HepG2 (cell line): Measurements from ENCODE around the gene NPPB. TPM values are rescaled to one million over a fixed set of nuclear protein-coding genes. Genes with fewer than 3 reads are reported as not detected.

Experiments used
- ATAC-seq: fragments of 200-7000 bp; cut with Tn5 transposase; 3 replicates; pipeline ENCODE4 v1.9.1; 2020; ENCODE audit warnings: mild to moderate bottlenecking, moderate library complexity
- BruUV-seq: library from RNA; stranded (reverse); fragments of 400-500 nt; replicated peaks from 2 replicates; lab custom pipeline; 2021; lab: Mats Ljungman, UMichigan
- CTCF ChIA-PET: fragments of 300-600 bp; formaldehyde crosslinking; extraction: SDS; loops from one replicate; lab custom pipeline; 2021; ENCODE audit warnings: low total read pairs, inconsistent platforms, low intra/inter-chr PET ratio; lab: Yijun Ruan, JAX
- POLR2A ChIA-PET: fragments of 350-600 bp; sonication (Branson Sonifier 250); formaldehyde crosslinking; loops from one replicate; lab custom pipeline; 2020; ENCODE audit warnings: antibody characterized with exemption, inconsistent platforms; lab: Yijun Ruan, JAX
- DNase-seq: peaks from one replicate; pipeline ENCODE4 v3.0.0-alpha.2; 2015; ENCODE audit warnings: low spot score
- FAIRE-seq: peaks from 3 replicates; lab custom pipeline; 2011; peaks lifted over from hg19 to GRCh38; lab: Jason Lieb, UNC
- H2AFZ ChIP-seq: one replicate; pipeline ENCODE4 v1.6.1; 2011; ENCODE audit warnings: low read length, inconsistent platforms
- H3K27ac ChIP-seq: fragments of 300-600 bp; 3 replicates; pipeline ENCODE4 v1.8.0; 2011; ENCODE audit warnings: mixed run types, mild to moderate bottlenecking, mixed read lengths, low read length, inconsistent platforms; ENCODE audit not compliant: insufficient read depth; ENCODE audit errors: extremely low read length
- H3K27me3 ChIP-seq, 2 experiments: fragments of 200-600 bp in 1 of 2; 2 replicates in 1 of 2; 3 replicates in 1 of 2; pipeline versions ENCODE4 v1.6.0 to v1.8.0; 2011; ENCODE audit warnings: low read length in 2 of 2, mild to moderate bottlenecking in 2 of 2, moderate library complexity in 2 of 2, inconsistent platforms in 1 of 2; ENCODE audit not compliant: insufficient read depth in 2 of 2, control insufficient read depth in 1 of 2
- H3K36me3 ChIP-seq, 2 experiments: fragments of 200-600 bp in 1 of 2; replicated peaks in 1 of 2; 2 replicates in 1 of 2; 3 replicates in 1 of 2; pipeline versions ENCODE4 v1.5.1 to v1.8.0; 2011; ENCODE audit warnings: low read length in 2 of 2, inconsistent platforms in 1 of 2; ENCODE audit not compliant: insufficient read depth in 2 of 2, control insufficient read depth in 1 of 2
- H3K4me1 ChIP-seq: 2 replicates; pipeline ENCODE4 v1.5.1; 2012; ENCODE audit warnings: low read length, inconsistent platforms; ENCODE audit not compliant: insufficient read depth
- H3K4me2 ChIP-seq: 2 replicates; pipeline ENCODE4 v1.6.0; 2011; ENCODE audit warnings: low read depth, low read length, inconsistent platforms
- H3K4me3 ChIP-seq, 3 experiments: fragments of 200-600 bp in 1 of 3; sonication (generic), shearing (Covaris generic) in 1 of 3; replicated peaks in 1 of 3; 2 replicates each; pipeline ENCODE4 v1.5.1; 2011 to 2016; ENCODE audit warnings: low read length in 3 of 3, inconsistent platforms in 2 of 3, low read depth in 2 of 3, mild to moderate bottlenecking in 2 of 3, control low read depth in 1 of 3, mixed read lengths in 1 of 3; ENCODE audit not compliant: insufficient read depth in 1 of 3
- H3K79me2 ChIP-seq: one replicate; pipeline ENCODE4 v1.6.1; 2011; ENCODE audit warnings: low read length, inconsistent platforms; ENCODE audit not compliant: insufficient read depth
- H3K9ac ChIP-seq: 2 replicates; pipeline ENCODE4 v1.6.0; 2011; ENCODE audit warnings: mild to moderate bottlenecking, low read depth, low read length, inconsistent platforms; ENCODE audit not compliant: insufficient read depth
- H3K9me3 ChIP-seq: 2 replicates; pipeline ENCODE4 v1.5.1; 2012; ENCODE audit warnings: mild to moderate bottlenecking, low read length
- H4K20me1 ChIP-seq: 2 replicates; pipeline ENCODE4 v1.6.0; 2011; ENCODE audit warnings: inconsistent platforms, mild to moderate bottlenecking, low read length, moderate library complexity; ENCODE audit not compliant: insufficient read depth
- BCLAF1 ChIP-seq: fragments of 450-650 bp; IDR thresholded peaks from 2 replicates; pipeline ENCODE4 v1.6.1; 2017; ENCODE audit warnings: mild to moderate bottlenecking
- GABPB1 ChIP-seq: IDR thresholded peaks from 2 replicates; pipeline ENCODE4 v1.6.1; 2016; ENCODE audit warnings: mild to moderate bottlenecking, missing genetic modification reagents, moderate library complexity, missing compliant biosample characterization
- SKIL ChIP-seq: sonication (generic); formaldehyde crosslinking; IDR thresholded peaks from 2 replicates; pipeline ENCODE4 v1.8.0; 2022; ENCODE audit warnings: missing genetic modification reagents, mild to moderate bottlenecking, moderate library complexity, borderline replicate concordance
- SP5 ChIP-seq: IDR thresholded peaks from 2 replicates; pipeline ENCODE4 v1.6.1; 2016; ENCODE audit warnings: low read depth, borderline replicate concordance
- ZBTB39 ChIP-seq: sonication (generic); formaldehyde crosslinking; IDR thresholded peaks from 2 replicates; pipeline ENCODE4 v1.5.0; 2020; ENCODE audit warnings: missing genetic modification reagents
- ZFYVE20 ChIP-seq: sonication (generic); formaldehyde crosslinking; IDR thresholded peaks from 2 replicates; pipeline ENCODE4 v1.8.0; 2023; ENCODE audit warnings: low read depth, mild to moderate bottlenecking, moderate library complexity, missing genetic modification reagents, borderline replicate concordance
- WGBS: methylation state at CpG from one replicate; pipeline ENCODE4 v1.1.6; 2017; ENCODE audit warnings: low lambda C conversion rate; 5-methylcytosine and 5-hydroxymethylcytosine counted together
- in situ Hi-C: cut with HindIII; loops from 2 replicates; pipeline ENCODE4 v1.10.0; 2017; ENCODE audit warnings: low pct_unique_long_range_greater_than_20kb; ENCODE audit not compliant: extremely low pct_ligation_motif_present
- intact Hi-C: fragments of 100-400 bp; cut with micrococcal nuclease; formaldehyde crosslinking; loops from one replicate; pipeline ENCODE4 v1.10.0; 2022; ENCODE audit not compliant: unreplicated experiment
- polyA plus RNA-seq, 8 experiments: library from polyadenylated mRNA; depleted of rRNA in 3 of 8; stranded (reverse) in 7 of 8; unstranded in 1 of 8; fragments of >200 nt; fragmentation: Illumina TruSeq in 4 of 8; extraction: Trizol in 4 of 8; gene quantifications; 2 replicates each; pipeline versions ENCODE4 v1.2.1 to v1.2.3, GENCODE V29; 2011 to 2016; ENCODE audit warnings: low read depth in 4 of 8, missing spikeins in 1 of 8, mixed read lengths in 1 of 8; ENCODE audit not compliant: insufficient read depth in 1 of 8
- total RNA-seq, 5 experiments: library from RNA; depleted of rRNA; stranded (reverse); fragments of >200 nt; fragmentation: Illumina TruSeq; extraction: Trizol; gene quantifications; 2 replicates each; pipeline ENCODE4 v1.2.3, GENCODE V29; 2016; ENCODE audit warnings: low read depth in 1 of 5

The NPPB gene
- total and polyA plus RNA-seq, 2 of the 13 experiments (the other 11 are each of a cell fraction or from before 2014, with no cell fraction given): 1.9 TPM; not detected in 1

DNA sequence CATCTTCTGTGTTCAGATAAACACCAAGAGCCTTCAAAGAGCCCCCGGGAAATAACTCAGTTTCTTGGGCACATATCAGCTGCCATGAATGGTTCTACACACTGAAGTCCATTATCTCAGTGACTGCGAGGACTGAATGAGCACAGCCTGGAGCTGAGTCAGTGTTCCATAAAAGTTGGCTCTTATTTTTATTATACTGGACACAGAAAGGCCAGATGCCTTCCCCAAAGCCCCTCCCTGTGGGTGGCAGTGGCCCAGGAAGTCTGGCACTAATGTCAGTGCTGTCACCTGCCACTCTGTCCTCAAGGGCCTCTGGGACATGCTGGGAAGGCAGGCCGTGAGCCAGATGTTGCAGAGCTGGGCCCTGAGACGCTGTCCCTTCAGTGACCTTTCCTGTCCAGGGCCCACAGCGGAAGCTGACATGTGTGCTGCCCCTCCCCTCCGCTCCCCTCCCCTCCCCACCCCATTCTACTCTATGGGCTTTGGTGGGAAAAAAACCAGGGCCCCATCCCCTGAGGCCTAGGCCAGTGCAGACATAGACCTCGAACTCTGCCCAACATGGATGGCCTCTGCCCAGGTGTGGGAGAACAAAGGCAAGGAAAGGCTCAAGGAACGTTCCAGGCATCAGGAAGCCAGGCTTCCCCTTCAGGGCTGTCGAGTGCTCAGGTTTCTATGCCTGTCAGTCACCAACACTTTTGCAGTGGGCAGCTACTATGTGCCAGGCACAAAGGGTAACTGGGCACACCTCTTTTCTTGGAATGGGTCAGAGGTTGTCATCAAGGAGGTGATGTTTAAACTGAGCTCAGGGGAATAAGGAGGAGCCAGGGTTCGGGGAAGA lies 22.4 kb upstream of the NPPB start (continued):
- 0 out of 2 replicates have a peak, but pooled peaks have one; percentile 41 for TF ChIP-seq SKIL (CRISPR knock-in tag)
- TF ChIP-seq BCLAF1: no peak
- peak; percentile 58; the same call in 1 of the 2 replicates for TF ChIP-seq SP5 (CRISPR knock-in tag)
- no peak for TF ChIP-seq ZFYVE20 (CRISPR knock-in tag)

DNA sequence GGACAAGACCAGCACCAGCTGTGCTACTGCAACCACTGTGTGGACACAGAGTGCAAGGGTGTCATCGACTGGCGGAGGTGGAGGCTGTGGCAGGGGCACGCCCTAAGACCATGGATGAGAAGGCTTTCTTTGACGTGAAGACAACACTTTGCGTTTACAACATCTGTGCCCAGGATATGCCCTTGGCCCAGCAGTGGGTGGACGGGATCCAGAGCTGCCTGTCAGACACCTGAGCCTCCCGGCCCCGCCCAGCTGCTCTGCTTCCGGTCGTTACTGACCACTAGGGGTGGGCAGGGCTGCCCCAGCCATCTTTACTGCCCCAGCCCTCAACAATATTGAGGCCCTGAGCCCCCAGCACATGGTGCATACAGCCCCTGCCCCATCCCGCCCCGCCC lies 21.4 kb upstream of the NPPB start:
- Histone ChIP-seq H3K27ac (no peak overlapping the region), H3K4me2 (peak overlapping the region; percentile 62; the same call in 1 of the 2 replicates), H3K4me3 (no peak overlapping the region), H3K27me3 (peaks cover 4 to 34% of the 10 kb centered on the region in 2 experiments; a peak in 4 of 5 replicates), H3K79me2 (no peaks in the 10 kb centered on the region), H3K36me3 (no peaks in the 10 kb centered on the region), H3K9me3 (no peaks in the 10 kb centered on the region), H3K9ac (no peak overlapping the region), H3K4me1 (peaks cover 55% of the 10 kb centered on the region), H2AFZ (no peak overlapping the region), H4K20me1 (no peaks in the 10 kb centered on the region)
- TF ChIP-seq GABPB1 (peak; percentile 36; the same call in 1 of the 2 replicates), ZBTB39 (CRISPR knock-in tag) (no peak)
- 42% methylated on average over 2 of the region's 12 CpGs for WGBS
- BruUV-seq: no TSS peak
- ChIA-PET CTCF (no interaction called here), POLR2A (interaction anchor here (2.6 kb wide), 1 partner anchor 28 kb away, joined by 8 read pairs; no protein-coding TSS in a partner anchor)
- no peak for FAIRE-seq
- no peak for DNase-seq
- in situ Hi-C loops (no loop called here), intact Hi-C loops (no loop called here)
- peak; percentile 15; the same call in 1 of the 3 replicates for ATAC-seq
